Measurements from ENCODE around the gene ARFGEF2. TPM values are rescaled to one million over a fixed set of nuclear protein-coding genes. Genes with fewer than 3 reads are reported as not detected.
"Not testable (repeated sequence)": the region's sequence is repeated elsewhere in the genome, so short reads cannot be mapped to it uniquely, and the experiment has no call there.

The ARFGEF2 gene
- total RNA-seq, 3 donors from 2014 or later: 46.2 to 73.8 (median 68.0) TPM

DNA sequence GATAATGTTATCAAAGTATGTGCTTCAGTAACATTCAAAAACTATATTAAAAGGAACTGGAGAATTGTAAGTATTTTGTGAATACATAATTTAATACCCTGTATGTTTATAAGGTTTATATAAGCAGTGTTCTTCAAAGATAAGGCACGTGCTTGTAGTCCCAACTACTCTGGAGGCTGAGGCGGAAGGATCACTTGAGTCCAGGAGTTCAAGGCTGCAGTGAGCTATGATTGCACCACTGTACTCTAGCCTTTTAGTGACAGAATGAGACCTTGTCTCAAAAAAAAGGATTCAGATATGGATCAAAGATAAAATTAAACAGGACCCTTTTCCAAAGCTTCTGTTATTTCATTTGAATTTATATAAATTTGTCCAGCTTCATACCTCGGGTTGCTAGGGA lies 141.8 kb downstream of the ARFGEF2 start:
- H3K9me3 ChIP-seq: no peaks in the 10 kb centered on the region
- no peak for ATAC-seq
- no peak overlapping the region for H3K4me3 ChIP-seq
- no peak for DNase-seq
- TF ChIP-seq, protein P1, sequence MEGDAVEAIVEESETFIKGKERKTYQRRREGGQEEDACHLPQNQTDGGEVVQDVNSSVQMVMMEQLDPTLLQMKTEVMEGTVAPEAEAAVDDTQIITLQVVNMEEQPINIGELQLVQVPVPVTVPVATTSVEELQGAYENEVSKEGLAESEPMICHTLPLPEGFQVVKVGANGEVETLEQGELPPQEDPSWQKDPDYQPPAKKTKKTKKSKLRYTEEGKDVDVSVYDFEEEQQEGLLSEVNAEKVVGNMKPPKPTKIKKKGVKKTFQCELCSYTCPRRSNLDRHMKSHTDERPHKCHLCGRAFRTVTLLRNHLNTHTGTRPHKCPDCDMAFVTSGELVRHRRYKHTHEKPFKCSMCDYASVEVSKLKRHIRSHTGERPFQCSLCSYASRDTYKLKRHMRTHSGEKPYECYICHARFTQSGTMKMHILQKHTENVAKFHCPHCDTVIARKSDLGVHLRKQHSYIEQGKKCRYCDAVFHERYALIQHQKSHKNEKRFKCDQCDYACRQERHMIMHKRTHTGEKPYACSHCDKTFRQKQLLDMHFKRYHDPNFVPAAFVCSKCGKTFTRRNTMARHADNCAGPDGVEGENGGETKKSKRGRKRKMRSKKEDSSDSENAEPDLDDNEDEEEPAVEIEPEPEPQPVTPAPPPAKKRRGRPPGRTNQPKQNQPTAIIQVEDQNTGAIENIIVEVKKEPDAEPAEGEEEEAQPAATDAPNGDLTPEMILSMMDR (IDR thresholded peaks at IDR 0.05): no peak
- intact Hi-C loops (cut with DNase I, micrococcal nuclease): no loop called here
- no peaks in the 10 kb centered on the region for H3K4me1 ChIP-seq (ENCODE audit: low read depth)
- no peaks in the 10 kb centered on the region for H3K36me3 ChIP-seq (ENCODE audit: low read depth)

DNA sequence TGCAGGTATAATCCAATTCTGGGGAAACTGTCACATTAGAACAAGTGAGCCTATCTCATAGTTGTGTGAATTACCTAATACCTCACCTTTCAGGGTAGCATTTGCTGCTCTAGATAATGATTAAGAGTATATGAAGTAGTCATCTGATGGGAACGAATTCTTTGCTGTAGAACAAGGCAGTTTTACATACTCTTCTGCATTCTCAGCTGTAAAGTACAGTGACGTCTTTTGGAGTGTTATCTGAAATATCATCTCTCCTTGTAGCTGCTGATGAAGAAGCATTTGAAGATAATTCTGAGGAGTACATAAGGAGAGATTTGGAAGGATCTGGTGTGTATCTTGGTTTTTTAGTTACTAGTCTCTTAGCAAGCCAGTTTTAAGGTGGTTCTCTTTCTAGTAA lies 153.0 kb downstream of the ARFGEF2 start:
- TF ChIP-seq, protein P1 (IDR thresholded peaks at IDR 0.05): no peak
- Histone ChIP-seq H3K9me3 (no peaks in the 10 kb centered on the region), H3K36me3 (ENCODE audit: low read depth) (no peaks in the 10 kb centered on the region), H3K4me3 (no peak overlapping the region), H3K4me1 (ENCODE audit: low read depth) (no peaks in the 10 kb centered on the region)
- intact Hi-C loops (cut with DNase I, micrococcal nuclease): no loop called here
- ATAC-seq (no peak), DNase-seq (no peak)

DNA sequence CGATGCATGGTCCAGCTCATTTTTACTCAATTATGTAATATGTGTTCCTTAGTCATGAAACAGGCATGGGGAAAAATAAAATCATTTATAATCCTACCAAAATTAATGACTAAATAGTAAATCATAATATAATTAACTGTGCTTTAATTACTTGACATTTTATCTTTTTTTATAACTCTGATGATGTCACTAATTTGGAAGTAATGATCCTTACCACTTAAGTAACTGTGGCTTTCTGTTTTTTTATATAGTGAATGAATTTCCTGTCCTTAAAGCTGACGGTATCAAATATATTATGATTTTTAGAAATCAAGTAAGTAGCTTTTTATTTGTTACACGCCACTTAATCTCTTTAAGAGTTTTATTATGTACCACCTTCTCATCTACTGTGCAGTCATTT lies 156.8 kb downstream of the ARFGEF2 start:
- TF ChIP-seq, protein P1 (IDR thresholded peaks at IDR 0.05): no peak
- intact Hi-C loops (cut with DNase I, micrococcal nuclease): no loop called here
- Histone ChIP-seq H3K9me3 (no peaks in the 10 kb centered on the region), H3K4me3 (no peak overlapping the region), H3K36me3 (ENCODE audit: low read depth) (no peaks in the 10 kb centered on the region), H3K4me1 (ENCODE audit: low read depth) (no peaks in the 10 kb centered on the region)
- no peak for DNase-seq
- no peak for ATAC-seq

DNA sequence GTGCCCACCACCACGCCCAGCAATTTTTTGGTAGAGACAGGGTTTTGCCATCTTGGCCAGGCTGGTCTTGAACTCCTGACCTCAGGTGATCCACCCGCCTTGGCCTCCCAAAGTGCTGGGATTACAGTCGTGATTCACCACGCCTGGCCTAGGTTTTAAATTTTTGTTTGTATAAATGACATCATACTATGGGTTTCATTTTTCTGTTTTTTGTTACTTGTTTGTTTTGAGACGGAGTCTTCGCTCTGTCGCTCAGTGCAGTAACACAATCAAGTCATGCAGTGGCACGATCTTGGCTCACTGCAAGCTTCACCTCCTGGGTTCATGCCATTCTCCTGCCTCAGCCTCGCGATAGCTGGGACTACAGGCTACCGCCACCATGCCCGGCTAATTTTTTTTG lies 160.8 kb downstream of the ARFGEF2 start:
- DNase-seq; intact Hi-C loops (cut with DNase I, micrococcal nuclease); H3K36me3 ChIP-seq (ENCODE audit: low read depth); ATAC-seq; H3K9me3 ChIP-seq; H3K4me3 ChIP-seq; H3K4me1 ChIP-seq (ENCODE audit: low read depth): not testable (repeated sequence)

Other genes with a start within 250 kb of the ARFGEF2 start
- gene PREX1, start 93.7 kb upstream of the ARFGEF2 start, total RNA-seq: 10 to 100 TPM in 2 of 3 donors, 1 to 10 TPM in 1; 9.9 to 14.1 (median 13.5) TPM
- 10 to 100 TPM; 22.4 to 40.0 (median 32.9) TPM for gene CSE1L, start 124.6 kb downstream of the ARFGEF2 start, total RNA-seq